Natural killer cell (primary cell): Measurements from ENCODE around the gene PKNOX1. TPM values are rescaled to one million over a fixed set of nuclear protein-coding genes. Genes with fewer than 3 reads are reported as not detected.

Experiments used
- ATAC-seq, 3 donors: fragments of 150-1000 bp in 2 of 3; fragments of 200-7000 bp in 1 of 3; cut with Tn5 transposase; 1 replicate in 1 of 3; 2 replicates in 2 of 3; pipeline ENCODE4 v1.10.0; 2021; ENCODE audit warnings: mild to moderate bottlenecking in 2 of 3, moderate library complexity in 2 of 3
- DNase-seq, 2 donors: peaks; one replicate each; pipeline versions ENCODE4 v3.0.0 to v3.0.0-alpha.2; 2013 to 2021; ENCODE audit warnings: mixed read lengths in 1 of 2
- H3K27ac ChIP-seq: one replicate; pipeline ENCODE4 v1.5.1; 2013; ENCODE audit warnings: mild to moderate bottlenecking, low read length
- H3K27me3 ChIP-seq: one replicate; pipeline ENCODE4 v1.6.1; 2013; ENCODE audit warnings: low read length; ENCODE audit not compliant: control insufficient read depth, insufficient read depth
- H3K36me3 ChIP-seq: one replicate; pipeline ENCODE4 v1.6.1; 2013; ENCODE audit warnings: low read length; ENCODE audit not compliant: control insufficient read depth, insufficient read depth
- H3K4me1 ChIP-seq: one replicate; pipeline ENCODE4 v1.6.1; 2013; ENCODE audit warnings: low read length; ENCODE audit not compliant: control insufficient read depth, insufficient read depth
- H3K4me3 ChIP-seq: one replicate; pipeline ENCODE4 v1.5.1; 2013; ENCODE audit warnings: low read length
- H3K9me3 ChIP-seq: one replicate; pipeline ENCODE4 v1.6.1; 2013; ENCODE audit warnings: low read length; ENCODE audit not compliant: control insufficient read depth, insufficient read depth
- H3K27ac Mint-ChIP-seq, 2 donors: one replicate each; pipeline ENCODE4 v1.8.0; 2022; ENCODE audit warnings: mild to moderate bottlenecking in 2 of 2, mixed read lengths in 2 of 2, moderate library complexity in 1 of 2
- H3K27me3 Mint-ChIP-seq, 2 donors: one replicate each; pipeline ENCODE4 v1.8.0; 2022; ENCODE audit warnings: low read depth in 2 of 2, mixed read lengths in 2 of 2
- H3K36me3 Mint-ChIP-seq: one replicate; pipeline ENCODE4 v1.8.0; 2022; ENCODE audit warnings: mixed read lengths
- H3K4me1 Mint-ChIP-seq, 2 donors: one replicate each; pipeline ENCODE4 v1.8.0; 2022; ENCODE audit warnings: mixed read lengths in 2 of 2
- H3K4me3 Mint-ChIP-seq: one replicate; pipeline ENCODE4 v1.8.0; 2022; ENCODE audit warnings: mild to moderate bottlenecking, moderate library complexity, mixed read lengths
- H3K9me3 Mint-ChIP-seq, 2 donors: one replicate each; pipeline ENCODE4 v1.8.0; 2022; ENCODE audit warnings: mixed read lengths in 2 of 2
- CTCF ChIP-seq: fragments of 200-600 bp; IDR thresholded peaks from one replicate; pipeline ENCODE4 v1.8.0; 2022; ENCODE audit warnings: antibody characterized with exemption
- WGBS: methylation state at CpG from one replicate; pipeline ENCODE4 v1.1.7; 2013; ENCODE audit warnings: missing lambda C conversion rate; ENCODE audit not compliant: insufficient coverage; 5-methylcytosine and 5-hydroxymethylcytosine counted together
- intact Hi-C: fragments of 100-400 bp; cut with micrococcal nuclease; formaldehyde crosslinking; loops from one replicate; pipeline ENCODE4 v1.14.2; 2022
- total RNA-seq, 4 donors: library from RNA; stranded (reverse); fragments of 120-200 nt in 1 of 4; gene quantifications; one replicate each; pipeline versions ENCODE4 v1.2.3 to v1.2.4, GENCODE V29; 2013 to 2022

The PKNOX1 gene
- total RNA-seq, 3 donors from 2014 or later (not counting 1 experiment from before 2014, with no cell fraction given): 19.1 to 25.5 (median 21.5) TPM

- H3K4me3 Mint-ChIP-seq: no peak overlapping the region
- no peaks in the 10 kb centered on the region for H3K36me3 Mint-ChIP-seq
- Histone ChIP-seq H3K36me3 (peaks cover 4% of the 10 kb centered on the region), H3K9me3 (no peaks in the 10 kb centered on the region), H3K27me3 (no peaks in the 10 kb centered on the region), H3K4me3 (no peak overlapping the region), H3K4me1 (no peaks in the 10 kb centered on the region), H3K27ac (no peak overlapping the region)
- peaks cover 17 to 21% of the 10 kb centered on the region in 2 donors for H3K4me1 Mint-ChIP-seq
- DNase-seq (no peak), ATAC-seq (peak in 1 of 3 donors; percentile 34)
- 95% methylated on average over 7 of the region's 10 CpGs for WGBS
- peak overlapping the region; percentile 13 to 47 for H3K27ac Mint-ChIP-seq
- no peak for TF ChIP-seq CTCF
- no peaks in the 10 kb centered on the region for H3K9me3 Mint-ChIP-seq
- intact Hi-C loops: no loop called here
- no peaks in the 10 kb centered on the region for H3K27me3 Mint-ChIP-seq
These were observed 15.7 kb downstream of the PKNOX1 start for GRCh38 chr21:42989816-42990650.

GRCh38 chr21:42991992-42992740 is 17.8 kb downstream of the PKNOX1 start:
- WGBS: 79% methylated on average over 16 of the region's 16 CpGs

GRCh38 chr21:42993051-42993712 is 18.8 kb downstream of the PKNOX1 start:
- Histone ChIP-seq H3K4me3 (no peak overlapping the region), H3K9me3 (no peaks in the 10 kb centered on the region), H3K36me3 (peaks cover 4% of the 10 kb centered on the region), H3K27ac (no peak overlapping the region), H3K4me1 (no peaks in the 10 kb centered on the region), H3K27me3 (no peaks in the 10 kb centered on the region)
- ATAC-seq (no peak), DNase-seq (no peak)
- WGBS: 98% methylated on average over 14 of the region's 16 CpGs
- H3K27ac Mint-ChIP-seq: no peak overlapping the region
- H3K9me3 Mint-ChIP-seq: no peaks in the 10 kb centered on the region
- no peak overlapping the region for H3K4me3 Mint-ChIP-seq
- H3K36me3 Mint-ChIP-seq: no peaks in the 10 kb centered on the region
- no peak for TF ChIP-seq CTCF
- peaks cover 12 to 25% of the 10 kb centered on the region in 2 donors for H3K4me1 Mint-ChIP-seq
- intact Hi-C loops: no loop called here
- no peaks in the 10 kb centered on the region for H3K27me3 Mint-ChIP-seq

More at GRCh38 chr21:42991992-42992740, 17.8 kb downstream of the PKNOX1 start:
- Mint-ChIP-seq H3K27me3 (no peaks in the 10 kb centered on the region), H3K4me3 (no peak overlapping the region), H3K36me3 (no peaks in the 10 kb centered on the region), H3K27ac (no peak overlapping the region), H3K4me1 (peaks cover 12 to 16% of the 10 kb centered on the region in 2 donors), H3K9me3 (no peaks in the 10 kb centered on the region)
- ATAC-seq (no peak), DNase-seq (no peak)
- no peaks in the 10 kb centered on the region for H3K9me3 ChIP-seq
- H3K27ac ChIP-seq: no peak overlapping the region
- no peak overlapping the region for H3K4me3 ChIP-seq
- intact Hi-C loops: no loop called here
- no peaks in the 10 kb centered on the region for H3K27me3 ChIP-seq
- H3K4me1 ChIP-seq: no peaks in the 10 kb centered on the region
- no peak for TF ChIP-seq CTCF
- peaks cover 4% of the 10 kb centered on the region for H3K36me3 ChIP-seq
